Measurements from ENCODE around the gene UGT1A6. TPM values are rescaled to one million over a fixed set of nuclear protein-coding genes. Genes with fewer than 3 reads are reported as not detected.

Gene UGT1A6
- total and polyA plus RNA-seq, 5 donors: not detected

Other genes with a start within 250 kb of the UGT1A6 start
- 10 to 100 TPM; 16.8 to 18.6 (median 18.1) TPM for gene USP40, start 126.1 kb upstream of the UGT1A6 start, total RNA-seq
- 15.1 TPM for gene USP40, start 126.1 kb upstream of the UGT1A6 start, polyA plus RNA-seq
- not detected for gene UGT1A8, start 75.3 kb upstream of the UGT1A6 start, total RNA-seq
- not detected for gene UGT1A8, start 75.3 kb upstream of the UGT1A6 start, polyA plus RNA-seq
- gene UGT1A10, start 56.4 kb upstream of the UGT1A6 start, total RNA-seq: not detected
- not detected for gene UGT1A10, start 56.4 kb upstream of the UGT1A6 start, polyA plus RNA-seq
- gene UGT1A9, start 21.0 kb upstream of the UGT1A6 start, total RNA-seq: not detected
- not detected for gene UGT1A9, start 21.0 kb upstream of the UGT1A6 start, polyA plus RNA-seq
- gene UGT1A7, start 11.0 kb upstream of the UGT1A6 start, total RNA-seq: not detected
- gene UGT1A7, start 11.0 kb upstream of the UGT1A6 start, polyA plus RNA-seq: not detected
- gene UGT1A5, start 20.0 kb downstream of the UGT1A6 start, total RNA-seq: not detected
- gene UGT1A5, start 20.0 kb downstream of the UGT1A6 start, polyA plus RNA-seq: not detected
- not detected for gene UGT1A4, start 25.8 kb downstream of the UGT1A6 start, total RNA-seq
- 0.07 TPM for gene UGT1A4, start 25.8 kb downstream of the UGT1A6 start, polyA plus RNA-seq
- gene UGT1A3, start 36.2 kb downstream of the UGT1A6 start, total RNA-seq: not detected
- not detected for gene UGT1A3, start 36.2 kb downstream of the UGT1A6 start, polyA plus RNA-seq
- gene UGT1A1, start 67.4 kb downstream of the UGT1A6 start, total RNA-seq: not detected
- gene UGT1A1, start 67.4 kb downstream of the UGT1A6 start, polyA plus RNA-seq: not detected
- gene MROH2A, start 85.4 kb downstream of the UGT1A6 start, total RNA-seq: not detected
- gene MROH2A, start 85.4 kb downstream of the UGT1A6 start, polyA plus RNA-seq: not detected
- under 1 TPM in 2 of 4 donors, not detected in 2; 0.77 to 0.94 TPM for gene HJURP, start 161.6 kb downstream of the UGT1A6 start, total RNA-seq
- gene HJURP, start 161.6 kb downstream of the UGT1A6 start, polyA plus RNA-seq: 0.09 TPM
- gene TRPM8, start 224.5 kb downstream of the UGT1A6 start, total RNA-seq: not detected
- gene TRPM8, start 224.5 kb downstream of the UGT1A6 start, polyA plus RNA-seq: not detected